Neural progenitor cell (in vitro differentiated cells): ENCODE measurements around the gene KIFC3. TPM values are rescaled to one million over a fixed set of nuclear protein-coding genes. Genes with fewer than 3 reads are reported as not detected.

Experiments used
- DNase-seq: peaks from one replicate; pipeline ENCODE4 v3.0.0-alpha.2; 2016; ENCODE audit warnings: low spot score
- H2AFZ ChIP-seq: fragments of 200-600 bp; sonication (generic); replicated peaks from 2 replicates; pipeline ENCODE4 v1.6.1; 2016; ENCODE audit warnings: antibody characterized with exemption
- H3F3A ChIP-seq: fragments of 200-600 bp; sonication (generic); 2 replicates; pipeline ENCODE4 v1.6.1; 2016; ENCODE audit warnings: antibody characterized with exemption, low read depth
- H3K27ac ChIP-seq: fragments of 200-600 bp; sonication (generic); 2 replicates; pipeline ENCODE4 v1.5.1; 2016; ENCODE audit warnings: mild to moderate bottlenecking
- H3K27me3 ChIP-seq: fragments of 200-600 bp; sonication (generic); 2 replicates; pipeline ENCODE4 v1.6.1; 2016; ENCODE audit warnings: mild to moderate bottlenecking, moderate library complexity
- H3K36me3 ChIP-seq: fragments of 200-600 bp; sonication (generic); 2 replicates; pipeline ENCODE4 v1.5.1; 2016
- H3K4me1 ChIP-seq: fragments of 200-600 bp; sonication (generic); 2 replicates; pipeline ENCODE4 v1.6.1; 2016; ENCODE audit warnings: mixed run types
- H3K4me2 ChIP-seq: fragments of 200-600 bp; sonication (generic); 2 replicates; pipeline ENCODE4 v1.6.1; 2016
- H3K4me3 ChIP-seq: fragments of 200-600 bp; sonication (generic); 2 replicates; pipeline ENCODE4 v1.5.1; 2016
- H3K79me2 ChIP-seq: fragments of 200-600 bp; sonication (generic); 2 replicates; pipeline ENCODE4 v1.6.1; 2016; ENCODE audit warnings: low read depth
- H3K9ac ChIP-seq: fragments of 200-600 bp; sonication (generic); 2 replicates; pipeline ENCODE4 v1.6.1; 2016
- H3K9me3 ChIP-seq: fragments of 200-600 bp; sonication (generic); 2 replicates; pipeline ENCODE4 v1.5.1; 2016; ENCODE audit warnings: low read depth
- H4K20me1 ChIP-seq: fragments of 200-600 bp; sonication (generic); 2 replicates; pipeline ENCODE4 v1.6.1; 2016; ENCODE audit warnings: low read depth
- H3K27ac Mint-ChIP-seq: 3 replicates; pipeline ENCODE4 v1.8.0; 2021; ENCODE audit warnings: mixed read lengths
- H3K27me3 Mint-ChIP-seq: 2 replicates; pipeline ENCODE4 v1.8.0; 2022; ENCODE audit warnings: low read depth, mild to moderate bottlenecking, inconsistent platforms, moderate library complexity, mixed read lengths; ENCODE audit not compliant: insufficient read depth
- H3K36me3 Mint-ChIP-seq: 3 replicates; pipeline ENCODE4 v1.8.0; 2021; ENCODE audit warnings: mixed read lengths
- H3K4me1 Mint-ChIP-seq: 3 replicates; pipeline ENCODE4 v1.8.0; 2021; ENCODE audit warnings: mixed read lengths
- H3K4me3 Mint-ChIP-seq: 3 replicates; pipeline ENCODE4 v1.8.0; 2021; ENCODE audit warnings: mild to moderate bottlenecking, moderate library complexity, mixed read lengths
- H3K9me3 Mint-ChIP-seq: 3 replicates; pipeline ENCODE4 v1.8.0; 2020; ENCODE audit warnings: mixed read lengths
- CTCF ChIP-seq: fragments of 200-600 bp; sonication (generic); IDR thresholded peaks from 2 replicates; pipeline ENCODE4 v1.5.1; 2017; ENCODE audit warnings: antibody characterized with exemption, mild to moderate bottlenecking
- EZH2 ChIP-seq: fragments of 200-600 bp; sonication (generic); IDR thresholded peaks from 2 replicates; pipeline ENCODE4 v1.6.1; 2017; ENCODE audit warnings: antibody characterized with exemption, mild to moderate bottlenecking, moderate library complexity
- EZH2phosphoT487 ChIP-seq: fragments of 200-600 bp; sonication (generic); IDR thresholded peaks from 2 replicates; pipeline ENCODE4 v1.6.1; 2017; ENCODE audit warnings: antibody characterized with exemption
- total RNA-seq: library from RNA; depleted of rRNA; stranded (reverse); fragments of >200 nt; gene quantifications from 2 replicates; pipeline ENCODE4 v1.2.3, GENCODE V29; 2015; ENCODE audit warnings: low replicate concordance

KIFC3 gene
- total RNA-seq, 1 donor from 2014 or later: 0.28 TPM

DNA sequence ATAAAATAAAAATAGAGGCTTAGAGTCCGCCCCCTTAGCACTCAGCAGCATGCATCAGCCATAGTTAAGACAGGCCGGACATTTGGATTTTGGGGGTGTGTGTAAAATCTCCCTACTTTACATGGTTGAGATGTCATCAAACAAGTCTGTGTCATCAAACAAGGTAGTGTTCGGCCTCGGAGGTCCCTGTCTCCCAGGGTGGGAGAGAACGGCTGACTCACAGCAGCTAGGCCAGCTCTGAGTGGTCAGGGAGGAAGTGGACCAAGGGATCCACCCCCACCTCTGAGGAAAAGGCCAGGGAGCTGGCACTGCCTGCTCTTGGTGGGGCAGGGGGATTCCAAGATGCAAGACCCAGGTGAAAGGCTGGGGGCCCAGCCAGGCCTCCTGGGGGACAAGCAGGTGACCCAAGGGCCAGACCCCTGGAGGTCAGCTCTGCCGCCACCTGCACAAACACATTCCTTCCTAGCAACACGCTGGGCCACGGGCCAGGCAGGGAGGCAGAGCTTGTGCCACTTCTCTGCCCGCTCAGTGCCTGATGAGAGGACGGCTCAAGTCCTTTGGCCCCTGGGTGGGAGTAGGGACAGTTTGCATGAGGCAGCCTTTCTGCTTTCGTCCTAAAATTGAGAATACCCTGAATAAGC is 28.5 kb downstream of the KIFC3 start:
- Mint-ChIP-seq H3K4me3 (no peak overlapping the region), H3K9me3 (no peaks in the 10 kb centered on the region), H3K27me3 (peaks cover 4% of the 10 kb centered on the region), H3K27ac (no peak overlapping the region), H3K36me3 (no peaks in the 10 kb centered on the region), H3K4me1 (peaks cover 15% of the 10 kb centered on the region)
- Histone ChIP-seq H3K4me1 (peaks cover 11% of the 10 kb centered on the region), H3K4me2 (no peak overlapping the region), H4K20me1 (no peaks in the 10 kb centered on the region), H3K27me3 (no peaks in the 10 kb centered on the region), H3K9me3 (no peaks in the 10 kb centered on the region), H3K27ac (no peak overlapping the region), H2AFZ (no peak overlapping the region), H3K36me3 (no peaks in the 10 kb centered on the region), H3F3A (peaks cover 21% of the 10 kb centered on the region), H3K4me3 (no peak overlapping the region), H3K79me2 (no peaks in the 10 kb centered on the region), H3K9ac (no peak overlapping the region)
- DNase-seq: no peak
- TF ChIP-seq EZH2phosphoT487 (no peak), EZH2 (no peak), CTCF (no peak)

- Histone ChIP-seq H3K27me3 (no peaks in the 10 kb centered on the region), H3K4me1 (peaks cover 11% of the 10 kb centered on the region), H3K9ac (no peak overlapping the region), H3F3A (peaks cover 21% of the 10 kb centered on the region), H3K4me3 (no peak overlapping the region), H3K9me3 (no peaks in the 10 kb centered on the region), H4K20me1 (no peaks in the 10 kb centered on the region), H3K36me3 (no peaks in the 10 kb centered on the region), H3K79me2 (no peaks in the 10 kb centered on the region), H3K4me2 (no peak overlapping the region), H2AFZ (no peak overlapping the region), H3K27ac (no peak overlapping the region)
- H3K27ac Mint-ChIP-seq: no peak overlapping the region
- H3K9me3 Mint-ChIP-seq: no peaks in the 10 kb centered on the region
- H3K36me3 Mint-ChIP-seq: no peaks in the 10 kb centered on the region
- peaks cover 4% of the 10 kb centered on the region for H3K27me3 Mint-ChIP-seq
- no peak overlapping the region for H3K4me3 Mint-ChIP-seq
- H3K4me1 Mint-ChIP-seq: peaks cover 15% of the 10 kb centered on the region
- TF ChIP-seq EZH2phosphoT487: no peak
- TF ChIP-seq EZH2: no peak
- no peak for TF ChIP-seq CTCF
- no peak for DNase-seq
These were observed 29.3 kb downstream of the KIFC3 start for GRCh38 chr16:57773019-57773418.

- H3K36me3 ChIP-seq: no peaks in the 10 kb centered on the region
- H3K27ac Mint-ChIP-seq: no peak overlapping the region
These were observed 31.0 kb downstream of the KIFC3 start for GRCh38 chr16:57771141-57771785.

More at GRCh38 chr16:57771141-57771785, 31.0 kb downstream of the KIFC3 start:
- Histone ChIP-seq H3K79me2 (no peaks in the 10 kb centered on the region), H3K9me3 (no peaks in the 10 kb centered on the region), H2AFZ (no peak overlapping the region), H3K4me1 (peaks cover 10% of the 10 kb centered on the region), H4K20me1 (no peaks in the 10 kb centered on the region), H3K4me2 (no peak overlapping the region), H3K27ac (no peak overlapping the region), H3K4me3 (no peak overlapping the region), H3F3A (peaks cover 14% of the 10 kb centered on the region), H3K9ac (no peak overlapping the region), H3K27me3 (no peaks in the 10 kb centered on the region)
- Mint-ChIP-seq H3K9me3 (no peaks in the 10 kb centered on the region), H3K4me3 (no peak overlapping the region), H3K36me3 (no peaks in the 10 kb centered on the region), H3K27me3 (peaks cover 4% of the 10 kb centered on the region), H3K4me1 (peaks cover 13% of the 10 kb centered on the region)
- DNase-seq: no peak
- no peak for TF ChIP-seq EZH2phosphoT487
- TF ChIP-seq CTCF: no peak
- TF ChIP-seq EZH2: no peak
